ENCODE results near the gene OPTC.

OPTC gene

GRCh38 chr1:203480084-203480483 is 13.9 kb upstream of the OPTC start:
- peak; percentile 52 for DNase-seq (ENCODE audit: extremely low read depth, low read depth)
- TF ChIP-seq CTCF (IDR thresholded peaks at IDR 0.05; ENCODE audit: low read depth, low read length): no peak; the same call in none of the 2 replicates

GRCh38 chr1:203480525-203481084 is 13.3 kb upstream of the OPTC start:
- no peak for TF ChIP-seq CTCF (IDR thresholded peaks at IDR 0.05; ENCODE audit: low read depth, low read length)
- DNase-seq (ENCODE audit: extremely low read depth, low read depth): peak; percentile 85

- no peak for DNase-seq (ENCODE audit: extremely low read depth, low read depth)
- no peak for TF ChIP-seq CTCF (IDR thresholded peaks at IDR 0.05; ENCODE audit: low read depth, low read length)
Measured at GRCh38 chr1:203481196-203481595, 12.8 kb upstream of the OPTC start.

- no peak for TF ChIP-seq CTCF (IDR thresholded peaks at IDR 0.05; ENCODE audit: low read depth, low read length)
- DNase-seq (ENCODE audit: extremely low read depth, low read depth): no peak
Measured at GRCh38 chr1:203486618-203487370, 7.2 kb upstream of the OPTC start.

GRCh38 chr1:203488539-203488938 is 5.4 kb upstream of the OPTC start:
- TF ChIP-seq CTCF (IDR thresholded peaks at IDR 0.05; ENCODE audit: low read depth, low read length): no peak
- no peak for DNase-seq (ENCODE audit: extremely low read depth, low read depth)

- DNase-seq (ENCODE audit: extremely low read depth, low read depth): no peak
- TF ChIP-seq CTCF (IDR thresholded peaks at IDR 0.05; ENCODE audit: low read depth, low read length): no peak
Measured at GRCh38 chr1:203490607-203491006, 3.3 kb upstream of the OPTC start.

- TF ChIP-seq CTCF (IDR thresholded peaks at IDR 0.05; ENCODE audit: low read depth, low read length): no peak
- no peak for DNase-seq (ENCODE audit: extremely low read depth, low read depth)
Measured at GRCh38 chr1:203491664-203492063, 2.3 kb upstream of the OPTC start.

Data from AG09319 (cell line).